ENCODE results near the gene POMT1.

GRCh38 chr9:131523086-131523388, 20.3 kb downstream of the POMT1 start:
- TF ChIP-seq CTCF (IDR thresholded peaks at IDR 0.05; ENCODE audit: insufficient read depth, low read depth, low read length) (no peak), EZH2 (IDR thresholded peaks at IDR 0.05; ENCODE audit: insufficient read depth, low read length) (no peak)
